ENCODE measurements around the gene CHRNA3. TPM values are rescaled to one million over a fixed set of nuclear protein-coding genes. Genes with fewer than 3 reads are reported as not detected.

The CHRNA3 gene
- total RNA-seq, 2 experiments from 2014 or later, result not detected

DNA sequence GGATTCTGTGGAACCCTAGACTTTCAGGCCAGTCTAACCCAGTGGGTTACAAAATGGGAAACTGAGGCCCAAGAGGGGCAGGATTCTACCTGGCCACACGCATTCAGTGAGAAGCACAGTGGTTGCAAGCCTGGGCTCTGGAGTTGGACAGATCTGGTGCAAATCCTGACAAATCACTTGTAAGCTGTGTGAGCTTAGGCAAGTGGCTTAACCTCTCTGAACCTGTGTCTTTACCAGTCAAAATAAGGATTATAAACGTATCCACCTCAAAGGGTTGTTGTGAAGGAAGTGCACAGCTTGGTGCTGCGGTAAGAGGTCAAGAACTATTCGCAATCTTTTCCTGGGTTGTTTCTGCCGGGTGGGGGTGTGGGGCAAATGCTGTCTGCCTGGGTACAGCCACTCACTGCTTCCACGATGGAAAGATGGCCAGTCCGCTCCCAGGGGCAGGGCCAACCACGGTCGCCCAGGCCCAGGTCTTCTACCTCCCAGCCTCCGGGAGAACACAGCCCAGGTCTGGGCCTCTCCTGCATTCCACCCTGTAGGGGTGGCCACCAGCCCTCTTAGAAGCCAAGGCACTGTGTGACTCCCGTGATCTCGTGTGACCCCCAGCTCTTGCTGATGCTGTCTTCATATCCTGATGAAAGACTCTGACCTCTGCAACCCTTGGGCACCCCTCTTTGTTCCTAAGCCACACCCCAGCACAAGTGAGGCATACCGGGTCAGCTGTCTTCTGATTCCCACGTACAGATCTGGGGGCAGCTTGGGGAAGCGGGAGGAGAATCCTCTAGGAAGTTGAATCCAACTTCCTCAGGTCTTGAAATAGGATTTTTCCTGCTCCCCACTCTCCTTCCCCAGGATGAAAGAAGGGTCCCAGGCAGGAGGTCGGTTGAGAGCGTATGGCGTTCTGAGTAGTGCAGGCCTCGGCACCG is 1.5 kb downstream of the CHRNA3 start:
- peaks cover 4% of the 10 kb centered on the region for H3K4me1 Mint-ChIP-seq (ENCODE audit: low read depth)
- ChIA-PET CTCF (interaction anchor here (0.8 to 3.1 kb wide), 15 partner anchors 14 to 565 kb away, joined by 3 to 38 read pairs (median 3); partner anchors contain the start of gene CHRNA5), POLR2A (no interaction called here)
- ATAC-seq (no peak), DNase-seq (no peak)
- no peaks in the 10 kb centered on the region for H3K9me3 Mint-ChIP-seq
- H3K36me3 Mint-ChIP-seq (ENCODE audit: low read depth), result no peaks in the 10 kb centered on the region
- H3K27me3 Mint-ChIP-seq, result peaks cover 40% of the 10 kb centered on the region
- TF ChIP-seq, protein P1, sequence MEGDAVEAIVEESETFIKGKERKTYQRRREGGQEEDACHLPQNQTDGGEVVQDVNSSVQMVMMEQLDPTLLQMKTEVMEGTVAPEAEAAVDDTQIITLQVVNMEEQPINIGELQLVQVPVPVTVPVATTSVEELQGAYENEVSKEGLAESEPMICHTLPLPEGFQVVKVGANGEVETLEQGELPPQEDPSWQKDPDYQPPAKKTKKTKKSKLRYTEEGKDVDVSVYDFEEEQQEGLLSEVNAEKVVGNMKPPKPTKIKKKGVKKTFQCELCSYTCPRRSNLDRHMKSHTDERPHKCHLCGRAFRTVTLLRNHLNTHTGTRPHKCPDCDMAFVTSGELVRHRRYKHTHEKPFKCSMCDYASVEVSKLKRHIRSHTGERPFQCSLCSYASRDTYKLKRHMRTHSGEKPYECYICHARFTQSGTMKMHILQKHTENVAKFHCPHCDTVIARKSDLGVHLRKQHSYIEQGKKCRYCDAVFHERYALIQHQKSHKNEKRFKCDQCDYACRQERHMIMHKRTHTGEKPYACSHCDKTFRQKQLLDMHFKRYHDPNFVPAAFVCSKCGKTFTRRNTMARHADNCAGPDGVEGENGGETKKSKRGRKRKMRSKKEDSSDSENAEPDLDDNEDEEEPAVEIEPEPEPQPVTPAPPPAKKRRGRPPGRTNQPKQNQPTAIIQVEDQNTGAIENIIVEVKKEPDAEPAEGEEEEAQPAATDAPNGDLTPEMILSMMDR (IDR thresholded peaks at IDR 0.05), result no peak
- no peak overlapping the region for H3K27ac Mint-ChIP-seq
- no peak overlapping the region for H3K4me3 Mint-ChIP-seq
- intact Hi-C loops (cut with micrococcal nuclease), result loop anchor here (2.0 kb wide), 1 partner anchor 90 kb away; no protein-coding TSS in a partner anchor

DNA sequence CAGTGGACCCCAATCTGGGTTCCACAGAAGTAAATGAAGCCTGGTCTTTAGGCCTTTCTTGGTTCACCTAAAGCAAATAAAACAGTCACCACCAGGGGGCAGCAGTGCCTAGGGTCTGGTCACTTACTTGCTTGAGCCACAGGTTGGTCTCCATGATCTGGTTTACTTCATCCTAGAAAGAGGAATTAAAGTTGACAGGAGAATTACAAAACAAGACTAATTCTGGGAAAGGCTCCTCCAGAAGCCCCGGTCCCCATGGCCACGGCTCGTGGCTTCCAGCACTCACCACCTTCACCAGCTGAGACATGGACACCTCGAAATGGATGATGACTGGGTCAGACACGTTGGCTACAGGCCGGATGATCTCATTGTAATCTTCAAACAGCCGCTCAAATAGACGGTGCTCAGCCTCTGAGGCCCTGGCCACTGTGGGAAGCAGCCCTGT is 2.3 kb downstream of the CHRNA3 start:
- Mint-ChIP-seq H3K36me3 (ENCODE audit: low read depth) (no peaks in the 10 kb centered on the region), H3K4me3 (no peak overlapping the region), H3K27me3 (peaks cover 37% of the 10 kb centered on the region), H3K4me1 (ENCODE audit: low read depth) (peaks cover 4% of the 10 kb centered on the region), H3K9me3 (no peaks in the 10 kb centered on the region), H3K27ac (no peak overlapping the region)
- DNase-seq, result peak; percentile 93
- ATAC-seq, result peak; percentile 64
- intact Hi-C loops (cut with micrococcal nuclease), result loop anchor here (2.0 kb wide), 1 partner anchor 90 kb away; no protein-coding TSS in a partner anchor
- ChIA-PET CTCF (interaction anchor here (0.8 to 3.1 kb wide), 14 partner anchors 14 to 566 kb away, joined by 3 to 38 read pairs (median 3); partner anchors contain the start of gene CHRNA5), POLR2A (no interaction called here)
- TF ChIP-seq, protein P1 (IDR thresholded peaks at IDR 0.05), result peak; percentile 71

DNA sequence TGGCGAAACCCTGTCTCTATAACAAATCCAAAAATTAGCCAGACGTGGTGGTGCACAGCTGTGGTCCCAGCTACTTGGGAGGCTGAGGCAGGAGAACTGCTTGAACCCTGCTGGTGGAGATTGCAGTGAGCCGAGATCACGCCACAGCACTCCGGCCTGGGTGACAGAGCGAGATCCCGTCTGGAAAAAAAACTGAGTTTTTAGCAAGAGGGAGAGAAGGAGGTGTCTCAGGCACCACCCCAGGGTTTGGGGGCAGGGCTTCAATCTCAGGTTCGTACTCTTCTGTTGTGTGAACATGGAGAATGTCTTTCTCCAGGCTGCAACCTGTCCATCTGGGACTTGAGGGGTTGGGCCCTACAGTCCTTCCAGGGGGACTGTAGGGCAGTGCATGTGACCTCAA is 2.7 kb downstream of the CHRNA3 start:
- intact Hi-C loops (cut with micrococcal nuclease), result loop anchor here (2.0 kb wide), 1 partner anchor 91 kb away; no protein-coding TSS in a partner anchor
- no peak overlapping the region for H3K4me3 Mint-ChIP-seq
- H3K27ac Mint-ChIP-seq, result no peak overlapping the region
- ATAC-seq (no peak), DNase-seq (no peak)
- ChIA-PET POLR2A (no interaction called here), CTCF (interaction anchor here (1.0 to 3.1 kb wide), 6 partner anchors 17 to 120 kb away, joined by 3 to 38 read pairs (median 3); no protein-coding TSS in a partner anchor)
- TF ChIP-seq, protein P1 (IDR thresholded peaks at IDR 0.05), result no peak
- H3K9me3 Mint-ChIP-seq, result no peaks in the 10 kb centered on the region
- H3K4me1 Mint-ChIP-seq (ENCODE audit: low read depth), result peaks cover 4% of the 10 kb centered on the region
- no peaks in the 10 kb centered on the region for H3K36me3 Mint-ChIP-seq (ENCODE audit: low read depth)
- H3K27me3 Mint-ChIP-seq, result peaks cover 34% of the 10 kb centered on the region

DNA sequence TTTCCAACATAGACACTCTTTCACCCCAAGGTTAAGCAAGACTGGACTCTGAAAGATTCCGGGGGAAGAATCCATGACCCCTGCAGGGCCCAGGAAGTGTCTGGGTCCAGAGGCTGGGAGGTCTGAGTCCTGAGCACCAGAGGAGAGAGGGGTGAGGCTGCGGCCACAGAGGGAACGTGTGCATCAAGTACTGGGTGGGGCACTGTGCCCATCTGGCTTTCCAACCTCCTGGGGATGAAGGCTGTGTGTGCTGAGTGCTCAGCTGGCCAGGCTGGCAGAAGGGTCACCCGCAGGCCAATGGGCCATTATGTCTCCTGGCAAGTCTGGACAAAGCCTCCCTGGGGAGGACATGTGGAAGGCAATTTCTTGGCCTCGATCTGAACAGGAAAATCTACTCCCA is 3.3 kb downstream of the CHRNA3 start:
- no peak overlapping the region for H3K27ac Mint-ChIP-seq
- intact Hi-C loops (cut with micrococcal nuclease), result no loop called here
- DNase-seq (no peak), ATAC-seq (no peak)
- H3K9me3 Mint-ChIP-seq, result no peaks in the 10 kb centered on the region
- POLR2A ChIA-PET, result no interaction called here
- TF ChIP-seq, protein P1 (IDR thresholded peaks at IDR 0.05), result no peak
- H3K36me3 Mint-ChIP-seq (ENCODE audit: low read depth), result no peaks in the 10 kb centered on the region
- no peak overlapping the region for H3K4me3 Mint-ChIP-seq
- peaks cover 4% of the 10 kb centered on the region for H3K4me1 Mint-ChIP-seq (ENCODE audit: low read depth)
- H3K27me3 Mint-ChIP-seq, result peaks cover 32% of the 10 kb centered on the region
- CTCF ChIA-PET, result interaction anchor here (1.2 to 3.1 kb wide), 2 partner anchors 89 to 92 kb away, joined by 3 to 38 read pairs; no protein-coding TSS in a partner anchor

DNA sequence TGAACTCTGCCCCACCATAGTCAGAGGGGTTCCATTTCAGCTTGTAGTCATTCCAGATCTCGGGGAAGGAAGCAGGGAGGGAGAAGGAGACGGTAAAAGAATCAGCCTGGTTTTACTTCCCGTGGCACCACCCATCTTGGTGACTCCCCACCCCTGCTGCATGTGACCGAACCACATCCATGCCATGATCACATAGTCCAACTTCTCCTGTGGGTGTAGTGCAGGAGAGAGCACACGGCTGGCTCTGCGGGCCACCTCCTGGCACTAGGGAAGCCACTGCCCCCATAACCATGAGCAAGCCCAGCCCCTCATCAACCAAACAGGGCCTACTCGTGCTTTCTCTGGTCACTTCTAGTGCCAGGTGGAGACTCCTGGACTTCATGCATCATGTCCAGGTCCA is 3.7 kb downstream of the CHRNA3 start:
- no peak overlapping the region for H3K27ac Mint-ChIP-seq
- peaks cover 4% of the 10 kb centered on the region for H3K4me1 Mint-ChIP-seq (ENCODE audit: low read depth)
- no peak for ATAC-seq
- intact Hi-C loops (cut with micrococcal nuclease), result no loop called here
- H3K4me3 Mint-ChIP-seq, result no peak overlapping the region
- H3K27me3 Mint-ChIP-seq, result peaks cover 29% of the 10 kb centered on the region
- H3K36me3 Mint-ChIP-seq (ENCODE audit: low read depth), result no peaks in the 10 kb centered on the region
- ChIA-PET CTCF (interaction anchor here (3.1 to 3.5 kb wide), 2 partner anchors 92 to 93 kb away, joined by 22 to 38 read pairs; no protein-coding TSS in a partner anchor), POLR2A (no interaction called here)
- no peak for DNase-seq
- no peaks in the 10 kb centered on the region for H3K9me3 Mint-ChIP-seq
- TF ChIP-seq, protein P1 (IDR thresholded peaks at IDR 0.05), result no peak

Measured in activated CD8-positive, alpha-beta T cell treated with anti-CD3 and anti-CD28 coated beads for 36 hours (primary cell).